ENCODE results near the gene PURA. TPM values are rescaled to one million over a fixed set of nuclear protein-coding genes. Genes with fewer than 3 reads are reported as not detected.

PURA gene
- total and polyA plus RNA-seq, 2 donors from 2014 or later, result 4.7 to 31.6 TPM

DNA sequence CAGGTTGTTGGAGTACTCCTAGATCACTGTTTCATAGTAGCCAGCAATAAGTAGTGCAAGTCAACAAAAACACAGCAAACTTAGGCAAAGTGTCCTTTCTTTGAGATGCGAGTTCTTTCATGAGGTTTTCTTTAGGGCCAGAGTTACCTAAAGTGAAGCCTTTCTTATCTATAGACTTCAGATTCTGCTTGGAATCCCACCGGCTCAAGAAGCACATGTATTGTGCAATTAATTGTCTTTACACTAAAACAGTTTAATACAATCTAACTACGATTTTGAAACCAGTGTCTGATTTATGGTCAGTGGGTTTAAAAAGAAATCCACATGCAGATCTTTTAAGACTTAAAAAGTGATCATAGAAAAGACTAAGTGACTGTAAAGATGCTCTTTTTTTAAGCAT, 3.6 kb downstream of the PURA start:
- no peak overlapping the region for H3K27ac ChIP-seq (ENCODE audit: low read depth in 2 of 2, low read length in 2 of 2)
- H3K9ac ChIP-seq (ENCODE audit: low read length in 3 of 3), result no peak overlapping the region
- peak overlapping the region in 2 of 3 donors; percentile 7 for H3K4me3 ChIP-seq (ENCODE audit: low read length in 3 of 3)
- TF ChIP-seq, protein P1, sequence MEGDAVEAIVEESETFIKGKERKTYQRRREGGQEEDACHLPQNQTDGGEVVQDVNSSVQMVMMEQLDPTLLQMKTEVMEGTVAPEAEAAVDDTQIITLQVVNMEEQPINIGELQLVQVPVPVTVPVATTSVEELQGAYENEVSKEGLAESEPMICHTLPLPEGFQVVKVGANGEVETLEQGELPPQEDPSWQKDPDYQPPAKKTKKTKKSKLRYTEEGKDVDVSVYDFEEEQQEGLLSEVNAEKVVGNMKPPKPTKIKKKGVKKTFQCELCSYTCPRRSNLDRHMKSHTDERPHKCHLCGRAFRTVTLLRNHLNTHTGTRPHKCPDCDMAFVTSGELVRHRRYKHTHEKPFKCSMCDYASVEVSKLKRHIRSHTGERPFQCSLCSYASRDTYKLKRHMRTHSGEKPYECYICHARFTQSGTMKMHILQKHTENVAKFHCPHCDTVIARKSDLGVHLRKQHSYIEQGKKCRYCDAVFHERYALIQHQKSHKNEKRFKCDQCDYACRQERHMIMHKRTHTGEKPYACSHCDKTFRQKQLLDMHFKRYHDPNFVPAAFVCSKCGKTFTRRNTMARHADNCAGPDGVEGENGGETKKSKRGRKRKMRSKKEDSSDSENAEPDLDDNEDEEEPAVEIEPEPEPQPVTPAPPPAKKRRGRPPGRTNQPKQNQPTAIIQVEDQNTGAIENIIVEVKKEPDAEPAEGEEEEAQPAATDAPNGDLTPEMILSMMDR (IDR thresholded peaks at IDR 0.05; ENCODE audit: borderline replicate concordance, extremely low read depth, insufficient read depth), result no peak
- no peaks in the 10 kb centered on the region for H3K9me3 ChIP-seq (ENCODE audit: control insufficient read depth in 2 of 3, insufficient read depth in 1 of 3, low read length in 3 of 3)
- peaks cover 1% of the 10 kb centered on the region for H3K27me3 ChIP-seq (ENCODE audit: control insufficient read depth, insufficient read depth, low read length)
- H3K36me3 ChIP-seq (ENCODE audit: control insufficient read depth in 2 of 3, insufficient read depth in 3 of 3, low read length in 3 of 3), result no peaks in the 10 kb centered on the region
- H3K4me1 ChIP-seq (ENCODE audit: control insufficient read depth in 2 of 3, insufficient read depth in 2 of 3, low read depth in 1 of 3, low read length in 3 of 3), result peaks cover 0 to 33% (median 15%) of the 10 kb centered on the region in 3 donors
- FAIRE-seq, result no peak
- no peak for DNase-seq
- intact Hi-C loops (cut with DNase I), result no loop called here

DNA sequence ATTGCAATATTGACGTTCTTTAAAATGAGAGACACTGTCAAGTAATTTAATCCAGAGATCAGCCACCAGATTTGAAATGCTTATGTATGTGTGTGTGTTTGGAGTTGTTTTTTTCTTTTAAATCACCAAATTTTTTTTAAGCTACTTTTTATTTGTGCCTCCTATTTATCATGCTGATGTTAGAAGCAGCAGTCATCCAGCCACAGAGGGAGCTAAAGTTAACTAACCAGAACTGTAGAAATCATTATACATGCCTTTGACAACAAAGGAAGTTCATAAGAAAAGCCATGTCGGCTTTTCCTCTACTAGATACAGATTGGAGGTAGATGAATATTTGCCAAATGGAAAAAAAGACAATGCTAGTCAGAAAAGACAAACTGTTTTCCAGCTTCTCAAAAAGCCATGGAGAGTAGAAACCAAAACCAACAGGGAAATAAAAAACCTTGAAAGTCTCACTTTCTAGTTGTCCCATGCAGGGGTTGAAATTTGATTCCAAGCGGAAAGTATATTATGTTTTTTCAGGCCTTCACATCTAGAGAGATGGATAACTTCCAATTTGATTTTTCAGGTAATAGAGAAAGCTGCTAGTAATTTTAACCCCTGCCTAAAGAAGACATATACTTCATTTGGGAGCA, 4.5 kb downstream of the PURA start:
- no peak overlapping the region for H3K4me3 ChIP-seq (ENCODE audit: low read length in 3 of 3)
- H3K4me1 ChIP-seq (ENCODE audit: control insufficient read depth in 2 of 3, insufficient read depth in 2 of 3, low read depth in 1 of 3, low read length in 3 of 3), result peaks cover 0 to 33% (median 12%) of the 10 kb centered on the region in 3 donors
- TF ChIP-seq, protein P1 (IDR thresholded peaks at IDR 0.05; ENCODE audit: borderline replicate concordance, extremely low read depth, insufficient read depth), result peak; percentile 7
- no peak overlapping the region for H3K27ac ChIP-seq (ENCODE audit: low read depth in 2 of 2, low read length in 2 of 2)
- intact Hi-C loops (cut with DNase I), result no loop called here
- H3K36me3 ChIP-seq (ENCODE audit: control insufficient read depth in 2 of 3, insufficient read depth in 3 of 3, low read length in 3 of 3), result no peaks in the 10 kb centered on the region
- DNase-seq (peak in 2 of 5 donors; percentile 31 to 54), FAIRE-seq (peak; percentile 52)
- H3K9ac ChIP-seq (ENCODE audit: low read length in 3 of 3), result no peak overlapping the region
- no peaks in the 10 kb centered on the region for H3K27me3 ChIP-seq (ENCODE audit: control insufficient read depth, insufficient read depth, low read length)
- no peaks in the 10 kb centered on the region for H3K9me3 ChIP-seq (ENCODE audit: control insufficient read depth in 2 of 3, insufficient read depth in 1 of 3, low read length in 3 of 3)

DNA sequence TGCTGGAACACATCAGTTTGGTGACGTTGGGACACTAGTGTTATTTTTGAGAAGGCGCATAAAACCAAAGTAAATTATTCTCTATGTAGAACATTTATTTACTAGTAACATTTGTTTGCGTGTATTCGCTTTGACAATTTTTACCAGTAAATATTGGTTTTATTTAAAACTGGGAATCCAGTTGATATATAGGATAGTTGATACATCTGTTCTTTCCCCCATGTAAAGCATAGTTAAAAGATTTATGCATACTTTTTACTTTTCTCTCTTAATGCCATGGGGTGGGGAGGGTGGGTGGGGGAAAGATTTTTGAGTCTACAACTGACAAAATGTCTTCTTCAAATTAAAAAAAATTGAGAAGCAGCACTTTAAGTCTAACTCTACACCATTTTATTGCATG, 11.7 kb downstream of the PURA start, which contains the start of gene IGIP:
IGIP (plus strand) TSS at position 301 of the 400 bp plus-strand sequence. CDS start 2,540 bp downstream, outside the sequence.
- TF ChIP-seq, protein P1 (IDR thresholded peaks at IDR 0.05; ENCODE audit: borderline replicate concordance, extremely low read depth, insufficient read depth), result no peak
- peaks cover 0 to 11% (median 6%) of the 10 kb centered on the region in 3 donors for H3K4me1 ChIP-seq (ENCODE audit: control insufficient read depth in 2 of 3, insufficient read depth in 2 of 3, low read depth in 1 of 3, low read length in 3 of 3)
- no peaks in the 10 kb centered on the region for H3K27me3 ChIP-seq (ENCODE audit: control insufficient read depth, insufficient read depth, low read length)
- DNase-seq (no peak), FAIRE-seq (no peak)
- intact Hi-C loops (cut with DNase I), result no loop called here
- no peak within 1 kb of the TSS for H3K27ac ChIP-seq (ENCODE audit: low read depth in 2 of 2, low read length in 2 of 2)
- no peak within 1 kb of the TSS for H3K9ac ChIP-seq (ENCODE audit: low read length in 3 of 3)
- no peak within 1 kb of the TSS for H3K4me3 ChIP-seq (ENCODE audit: low read length in 3 of 3)
- no peaks in the 10 kb centered on the region for H3K36me3 ChIP-seq (ENCODE audit: control insufficient read depth in 2 of 3, insufficient read depth in 3 of 3, low read length in 3 of 3)
- H3K9me3 ChIP-seq (ENCODE audit: control insufficient read depth in 2 of 3, insufficient read depth in 1 of 3, low read length in 3 of 3), result no peaks in the 10 kb centered on the region

All from kidney (tissue), 14 donors.